DOHH2 (cell line): ENCODE measurements around the gene CNN3.

Experiments
- CTCF ChIP-seq: fragments of 200-600 bp; sonication (generic); IDR thresholded peaks from one replicate; pipeline ENCODE4 v1.5.1; 2014; ENCODE audit warnings: antibody characterized with exemption, mild to moderate bottlenecking, low read depth, low read length; ENCODE audit not compliant: poor library complexity, severe bottlenecking
- EZH2phosphoT487 ChIP-seq: fragments of 200-600 bp; sonication (generic); IDR thresholded peaks from 2 replicates; pipeline ENCODE4 v1.6.1; 2017; ENCODE audit warnings: borderline replicate concordance, mild to moderate bottlenecking, antibody characterized with exemption, low read length, moderate library complexity, mixed read lengths

GRCh38 chr1:94951046-94951445 is 24.1 kb upstream of the CNN3 start:
- no peak for TF ChIP-seq CTCF
- no peak for TF ChIP-seq EZH2phosphoT487
